Suprapubic skin (tissue), 4 donors: ENCODE data around the gene HLA-DQA2.

ENCODE experiments used
- POLR2A ChIP-seq, 2 donors: fragments of 450-650 bp; IDR thresholded peaks; one replicate each; pipeline ENCODE4 v1.6.1; 2017; ENCODE audit warnings: antibody characterized with exemption in 2 of 2, mild to moderate bottlenecking in 2 of 2, moderate library complexity in 2 of 2
- POLR2AphosphoS5 ChIP-seq, 3 donors: sonication (generic); formaldehyde crosslinking; IDR thresholded peaks; one replicate each; pipeline ENCODE4 v1.6.1; 2017; ENCODE audit warnings: antibody characterized with exemption in 3 of 3
- TF ChIP-seq, protein P1 (sequence below), 2 donors: fragments of 200-600 bp in 1 of 2; fragments of 450-650 bp in 1 of 2; sonication (generic) in 1 of 2; IDR thresholded peaks; one replicate each; pipeline ENCODE4 v1.5.1; 2016 to 2019; ENCODE audit warnings: antibody characterized with exemption in 2 of 2, mild to moderate bottlenecking in 1 of 2, moderate library complexity in 1 of 2

DNA sequence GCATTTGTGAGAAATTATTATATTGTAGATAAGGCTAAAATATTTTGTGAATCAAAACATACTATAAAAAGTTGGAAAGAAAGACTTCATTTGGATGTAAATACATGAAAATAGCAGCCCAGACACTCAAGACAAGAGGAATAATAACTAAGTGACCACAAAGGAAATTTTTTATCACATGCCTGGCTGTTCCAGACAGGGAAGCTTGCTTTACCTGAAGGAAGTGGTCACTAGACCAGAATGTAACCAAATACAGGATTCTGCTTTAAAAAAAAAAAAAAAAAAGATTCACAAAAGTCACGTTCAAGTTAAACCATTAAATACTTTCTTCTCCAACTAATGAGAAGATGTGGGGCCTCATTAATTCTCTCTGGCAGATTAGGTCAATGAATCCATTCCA lies 31.5 kb downstream of the HLA-DQA2 start:
- TF ChIP-seq POLR2A (IDR thresholded peaks at IDR 0.05) (no peak), POLR2AphosphoS5 (IDR thresholded peaks at IDR 0.05) (no peak)
- TF ChIP-seq, protein P1, sequence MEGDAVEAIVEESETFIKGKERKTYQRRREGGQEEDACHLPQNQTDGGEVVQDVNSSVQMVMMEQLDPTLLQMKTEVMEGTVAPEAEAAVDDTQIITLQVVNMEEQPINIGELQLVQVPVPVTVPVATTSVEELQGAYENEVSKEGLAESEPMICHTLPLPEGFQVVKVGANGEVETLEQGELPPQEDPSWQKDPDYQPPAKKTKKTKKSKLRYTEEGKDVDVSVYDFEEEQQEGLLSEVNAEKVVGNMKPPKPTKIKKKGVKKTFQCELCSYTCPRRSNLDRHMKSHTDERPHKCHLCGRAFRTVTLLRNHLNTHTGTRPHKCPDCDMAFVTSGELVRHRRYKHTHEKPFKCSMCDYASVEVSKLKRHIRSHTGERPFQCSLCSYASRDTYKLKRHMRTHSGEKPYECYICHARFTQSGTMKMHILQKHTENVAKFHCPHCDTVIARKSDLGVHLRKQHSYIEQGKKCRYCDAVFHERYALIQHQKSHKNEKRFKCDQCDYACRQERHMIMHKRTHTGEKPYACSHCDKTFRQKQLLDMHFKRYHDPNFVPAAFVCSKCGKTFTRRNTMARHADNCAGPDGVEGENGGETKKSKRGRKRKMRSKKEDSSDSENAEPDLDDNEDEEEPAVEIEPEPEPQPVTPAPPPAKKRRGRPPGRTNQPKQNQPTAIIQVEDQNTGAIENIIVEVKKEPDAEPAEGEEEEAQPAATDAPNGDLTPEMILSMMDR (IDR thresholded peaks at IDR 0.05) = no peak
